HT1080 (cell line): ENCODE results near the gene AP3B2. TPM values are rescaled to one million over a fixed set of nuclear protein-coding genes. Genes with fewer than 3 reads are reported as not detected.

ENCODE experiments used
- DNase-seq: peaks from one replicate; pipeline ENCODE4 v3.0.0-alpha.2; 2015; ENCODE audit warnings: low read depth
- total RNA-seq: library from RNA; depleted of rRNA; stranded (reverse); fragments of >200 nt; shearing (Covaris generic); gene quantifications from 2 replicates; pipeline ENCODE4 v1.2.3, GENCODE V29; 2014

Gene AP3B2
- total RNA-seq, 1 experiment from 2014 or later: not detected

DNA sequence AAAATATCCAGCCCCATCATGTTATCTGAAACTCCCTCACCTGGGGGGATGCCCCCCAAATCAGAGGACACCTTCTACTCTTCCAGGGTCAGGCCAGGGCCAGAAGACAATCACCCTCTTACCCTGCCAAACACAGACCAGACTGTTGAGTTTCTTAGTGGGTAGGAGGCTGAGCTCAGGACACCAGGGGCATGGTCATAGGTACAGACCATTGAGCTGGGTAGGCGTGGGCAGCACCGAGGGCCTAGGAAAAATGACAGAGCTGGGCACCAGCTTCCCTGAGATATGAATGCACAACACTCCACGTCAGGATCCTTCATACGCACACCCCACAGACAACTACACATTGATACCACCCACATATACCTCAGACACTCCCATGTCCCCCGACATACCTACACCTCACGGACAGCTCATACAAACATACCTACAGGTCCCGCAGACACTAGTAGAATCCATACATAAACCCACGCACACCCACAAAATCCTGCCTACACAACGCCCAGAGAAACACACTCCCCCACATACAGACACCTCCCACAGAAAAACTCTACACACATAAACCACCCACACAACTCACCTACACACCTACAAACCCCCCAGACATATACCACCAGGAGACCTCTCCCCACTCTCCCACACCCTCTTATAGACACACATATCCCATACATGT, 11.8 kb downstream of the AP3B2 start:
- no peak for DNase-seq

DNA sequence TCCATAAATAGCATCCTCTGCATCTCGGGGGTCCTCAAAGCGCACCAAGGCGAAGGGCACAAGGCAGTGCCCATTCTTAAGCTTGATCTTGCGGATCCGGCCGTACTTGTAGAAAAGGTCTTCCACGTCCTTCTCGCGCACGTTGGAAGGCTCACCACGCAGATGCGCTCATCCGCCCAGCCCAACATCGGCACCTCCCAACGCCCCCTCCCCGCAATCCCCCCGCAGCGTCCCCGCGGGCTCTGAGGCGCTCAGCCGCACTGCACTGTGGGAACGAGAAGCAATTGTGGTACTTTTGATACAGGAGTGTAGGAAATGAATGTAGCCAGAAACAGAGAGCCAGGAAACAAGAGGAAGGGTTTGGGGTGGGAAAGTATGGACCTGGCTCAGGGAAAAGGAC, 17.5 kb downstream of the AP3B2 start:
- DNase-seq: no peak

DNA sequence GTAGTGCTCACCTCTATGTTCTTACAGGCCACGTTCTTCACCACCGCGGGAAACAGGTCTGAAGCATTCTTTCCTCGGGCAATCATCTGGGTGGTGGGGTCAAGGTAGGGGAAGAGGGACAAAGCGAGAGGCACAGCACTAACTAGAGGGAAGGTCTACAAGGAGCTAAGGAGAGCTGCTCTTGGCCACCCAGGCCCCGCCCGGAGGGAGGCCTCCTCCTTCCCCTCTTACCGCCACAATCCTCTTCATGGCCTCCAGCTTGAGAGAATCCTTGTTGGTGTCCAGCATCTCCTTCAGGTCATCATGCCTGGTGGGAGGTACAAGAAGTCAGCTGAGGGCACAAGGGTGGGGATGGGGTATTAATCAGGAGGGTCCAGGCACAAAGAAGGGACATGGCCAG, 20.5 kb downstream of the AP3B2 start:
- no peak for DNase-seq

DNA sequence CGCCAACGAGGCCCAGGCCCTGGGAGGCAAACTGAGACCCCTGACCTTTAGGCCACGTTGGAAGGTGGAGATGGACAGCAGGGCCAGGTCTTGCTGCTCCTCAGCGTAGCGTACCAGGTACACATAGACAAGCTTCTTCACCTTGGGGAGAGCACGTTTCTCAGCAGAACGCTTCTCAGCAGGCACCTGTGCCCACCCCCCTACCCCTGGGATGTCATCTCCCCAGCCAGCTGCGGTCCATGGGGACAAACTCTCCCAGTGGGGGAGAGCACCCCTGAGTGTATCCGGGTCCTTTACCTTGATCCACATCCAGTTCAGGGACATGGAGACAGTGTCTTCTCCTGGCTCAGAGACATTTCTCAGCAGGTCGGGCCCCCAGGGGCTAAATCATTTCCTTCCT, 21.0 kb downstream of the AP3B2 start:
- no peak for DNase-seq

DNA sequence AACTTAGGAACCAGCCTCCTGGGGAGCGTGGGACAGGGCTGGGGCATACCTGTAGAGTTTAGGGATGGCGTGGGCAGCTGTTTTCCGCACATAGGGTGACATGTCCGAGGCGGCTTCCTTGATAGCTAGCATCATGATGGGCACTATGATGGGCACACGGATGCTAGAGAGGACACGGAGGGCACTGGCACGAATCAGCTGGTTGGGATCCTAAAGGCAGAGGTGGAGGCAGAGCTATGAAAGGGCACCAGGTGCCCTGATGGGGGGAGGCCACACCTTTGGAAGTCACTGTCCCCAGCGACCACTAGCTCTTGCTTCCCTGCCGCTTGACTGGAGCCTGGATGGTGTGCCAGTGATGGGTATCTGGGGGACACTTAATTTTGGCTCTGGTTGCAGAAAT, 28.3 kb downstream of the AP3B2 start:
- DNase-seq: no peak

GRCh38 chr15:82680200-82681102, 29.2 kb downstream of the AP3B2 start:
- DNase-seq: no peak

DNA sequence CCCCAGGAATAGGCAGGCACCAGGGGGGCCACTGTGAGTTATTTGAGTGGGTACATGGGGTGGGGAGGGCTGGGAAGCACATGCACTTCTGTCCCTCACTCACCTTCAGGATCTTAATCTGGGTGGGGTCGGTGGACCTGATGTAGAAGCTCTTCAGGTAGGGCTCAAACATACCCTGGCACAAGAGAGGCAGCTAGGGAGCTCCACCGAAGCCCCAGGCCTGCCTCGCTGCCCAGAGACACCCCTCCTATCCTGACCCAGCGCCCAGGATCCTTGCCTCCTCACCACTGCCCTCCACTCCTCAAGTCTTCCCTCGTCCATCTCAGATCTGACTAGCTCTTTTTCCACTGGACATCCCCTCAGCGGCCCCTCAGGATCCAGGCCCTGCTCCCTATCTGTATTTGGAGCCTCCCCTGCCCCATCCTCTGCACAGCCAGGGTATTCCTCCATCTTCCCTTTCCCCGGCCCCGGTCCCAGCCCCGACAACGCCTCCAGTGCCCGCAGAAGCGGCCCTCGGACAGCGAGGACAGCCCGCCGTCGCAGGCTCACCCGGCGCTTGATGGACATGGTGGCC, 30.0 kb downstream of the AP3B2 start:
- no peak for DNase-seq

DNA sequence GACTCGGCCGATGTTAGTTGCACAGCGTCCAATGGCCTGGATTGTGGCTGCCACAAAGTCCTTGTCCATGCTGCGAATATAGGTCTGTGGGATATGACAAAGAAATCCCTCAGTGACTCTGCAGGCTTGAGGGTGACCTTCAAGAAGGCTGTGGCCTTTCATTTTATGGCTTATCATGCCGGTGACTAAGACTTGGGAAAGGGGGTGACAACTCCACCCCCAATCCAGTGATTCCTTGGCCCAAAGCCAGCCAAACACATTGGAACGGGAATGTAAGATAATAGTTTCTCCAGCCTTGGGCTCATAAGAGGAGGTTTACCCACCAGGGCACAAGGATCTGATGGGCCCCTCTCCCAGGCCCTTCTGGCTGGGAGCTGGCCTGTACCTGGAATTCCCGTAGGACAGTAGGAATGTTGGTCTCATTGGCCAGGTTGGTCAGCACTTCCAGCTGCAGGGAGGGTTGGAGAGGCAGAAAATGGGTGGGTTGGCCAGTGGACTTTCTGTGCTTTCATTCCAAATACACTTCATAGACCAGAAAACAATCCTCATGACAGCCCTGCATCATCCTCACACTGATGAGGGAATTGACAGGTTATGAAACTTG, 31.9 kb downstream of the AP3B2 start:
- DNase-seq: no peak

DNA sequence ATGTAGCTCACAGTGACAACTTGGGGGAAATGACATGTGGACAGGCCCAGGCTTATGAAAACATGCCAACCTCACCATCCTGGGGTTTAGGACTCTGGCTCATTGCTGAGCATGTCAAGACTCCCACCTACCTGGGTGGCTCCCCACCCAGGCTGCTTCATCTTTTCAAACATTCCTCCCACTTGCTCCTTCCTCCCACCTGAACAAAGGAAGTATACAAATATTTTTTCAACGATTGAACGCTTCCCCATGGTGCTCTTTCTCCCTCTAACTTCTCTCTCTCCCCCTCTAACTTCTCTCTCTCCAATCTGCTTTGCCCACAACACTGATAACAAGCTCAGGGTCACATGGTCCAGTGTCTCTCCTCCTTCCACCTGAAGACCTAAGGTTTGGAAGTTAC, 34.8 kb downstream of the AP3B2 start:
- no peak for DNase-seq

DNA sequence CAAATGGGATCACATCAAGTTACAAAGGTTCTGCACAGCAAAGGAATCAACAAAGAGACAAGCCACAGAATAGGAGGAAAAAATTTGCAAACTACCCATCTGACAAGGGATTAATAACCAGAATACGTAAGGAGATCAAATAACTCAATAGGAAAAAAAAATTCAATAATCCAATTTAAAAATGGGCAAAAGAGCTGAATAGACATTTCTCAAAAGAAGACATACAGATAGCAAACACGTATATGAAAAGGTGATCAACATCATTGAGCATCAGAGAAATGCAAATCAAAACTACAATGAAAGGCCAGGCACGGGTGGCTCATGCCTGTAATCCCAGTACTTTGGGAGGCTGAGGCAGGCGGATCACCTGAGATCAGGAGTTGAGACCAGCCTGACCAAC, 39.0 kb downstream of the AP3B2 start:
- no peak for DNase-seq

GRCh38 chr15:82666606-82667005, 43.1 kb downstream of the AP3B2 start:
- DNase-seq: no peak

DNA sequence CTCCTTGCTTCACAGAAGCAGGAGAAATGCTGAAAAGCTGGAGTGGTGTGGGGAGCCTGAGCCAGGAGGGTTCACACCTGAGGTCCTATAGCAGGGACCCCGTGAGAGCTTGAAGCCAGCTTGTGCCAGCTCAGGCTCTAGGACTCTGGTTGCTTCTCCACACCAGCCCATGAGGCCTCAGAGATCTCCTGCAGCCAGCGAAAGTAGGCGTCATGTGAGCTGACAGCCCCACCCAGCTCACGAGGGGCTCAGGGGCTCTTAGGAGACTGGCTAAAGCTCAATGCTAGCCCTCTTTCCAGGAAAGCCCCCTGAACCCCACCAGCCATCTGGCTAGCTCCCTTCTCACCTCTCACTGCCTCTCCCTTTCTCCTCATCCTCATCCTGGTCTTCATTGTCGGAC, 45.7 kb downstream of the AP3B2 start:
- no peak for DNase-seq

DNA sequence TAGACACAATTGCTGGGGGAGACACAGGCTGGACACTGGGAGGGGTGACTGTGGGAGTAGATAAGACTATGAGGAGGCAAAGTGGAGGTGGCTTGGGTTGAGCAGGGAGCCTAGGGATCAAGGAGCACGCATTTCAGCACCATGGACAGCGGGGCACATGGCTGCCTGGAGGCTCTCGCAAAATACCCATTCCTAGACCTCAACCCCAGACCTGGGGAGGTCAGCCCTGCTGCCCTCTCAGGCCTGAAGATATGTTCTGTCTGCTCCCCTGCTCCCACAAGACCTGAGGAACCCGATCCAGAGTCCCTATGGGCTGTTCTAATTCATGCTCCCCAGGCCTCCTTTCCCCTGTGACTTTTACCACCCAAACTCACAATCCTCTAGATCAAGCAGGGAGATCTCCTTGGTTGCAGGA, 46.5 kb downstream of the AP3B2 start:
- peak; percentile 37 for DNase-seq

DNA sequence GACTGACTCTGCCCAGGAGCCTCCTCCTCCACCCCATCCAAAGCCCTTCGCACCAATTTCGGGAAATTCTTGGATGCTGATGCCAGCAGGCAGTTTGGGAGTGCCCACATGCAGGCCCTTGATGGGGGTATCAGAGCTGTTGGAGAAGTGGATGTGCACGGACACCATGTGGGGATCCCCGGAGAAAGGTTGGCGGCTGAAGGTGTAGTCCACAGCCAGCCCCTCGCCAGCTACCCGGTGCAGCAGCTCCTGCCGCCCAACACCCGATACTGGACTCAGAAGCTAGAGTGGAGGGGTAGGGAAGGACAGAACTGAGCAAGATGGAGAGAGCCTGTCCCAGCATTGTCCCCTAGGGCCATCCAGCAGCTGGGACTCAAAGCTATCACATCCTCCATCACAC, 47.0 kb downstream of the AP3B2 start:
- no peak for DNase-seq

- no peak for DNase-seq
Observed at GRCh38 chr15:82660378-82660777, 49.3 kb downstream of the AP3B2 start.

DNA sequence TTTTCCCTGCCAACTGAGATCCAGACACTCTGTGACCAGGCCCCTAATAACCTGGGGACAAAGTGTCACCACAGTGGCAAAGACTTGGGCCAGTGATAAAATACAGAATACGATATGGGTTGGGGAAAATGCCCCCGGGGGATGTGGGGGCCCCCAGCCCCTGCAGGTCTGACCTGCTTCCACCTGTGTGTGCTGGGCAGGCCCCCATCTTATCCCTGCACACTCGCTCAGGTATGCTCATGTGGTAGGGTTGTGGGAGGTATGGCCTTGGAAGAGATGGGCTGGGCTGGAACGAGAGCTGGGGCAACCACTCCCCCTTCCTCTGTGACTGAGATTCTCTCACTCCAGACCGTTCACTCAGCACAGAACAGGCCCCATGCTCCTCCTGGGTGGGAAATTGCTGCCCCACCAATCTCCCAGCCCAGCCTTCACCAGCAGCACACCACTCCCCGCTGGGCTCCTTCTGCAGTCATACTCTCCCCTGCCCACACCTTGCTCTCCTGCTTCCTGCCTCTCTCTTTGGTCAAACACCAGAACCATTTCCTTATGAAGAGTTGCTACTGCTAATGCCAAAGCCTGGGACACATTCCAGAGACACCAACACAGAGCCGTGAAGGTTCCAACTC, 52.9 kb downstream of the AP3B2 start:
- no peak for DNase-seq

GRCh38 chr15:82655606-82656005, 54.1 kb downstream of the AP3B2 start:
- DNase-seq: no peak

DNA sequence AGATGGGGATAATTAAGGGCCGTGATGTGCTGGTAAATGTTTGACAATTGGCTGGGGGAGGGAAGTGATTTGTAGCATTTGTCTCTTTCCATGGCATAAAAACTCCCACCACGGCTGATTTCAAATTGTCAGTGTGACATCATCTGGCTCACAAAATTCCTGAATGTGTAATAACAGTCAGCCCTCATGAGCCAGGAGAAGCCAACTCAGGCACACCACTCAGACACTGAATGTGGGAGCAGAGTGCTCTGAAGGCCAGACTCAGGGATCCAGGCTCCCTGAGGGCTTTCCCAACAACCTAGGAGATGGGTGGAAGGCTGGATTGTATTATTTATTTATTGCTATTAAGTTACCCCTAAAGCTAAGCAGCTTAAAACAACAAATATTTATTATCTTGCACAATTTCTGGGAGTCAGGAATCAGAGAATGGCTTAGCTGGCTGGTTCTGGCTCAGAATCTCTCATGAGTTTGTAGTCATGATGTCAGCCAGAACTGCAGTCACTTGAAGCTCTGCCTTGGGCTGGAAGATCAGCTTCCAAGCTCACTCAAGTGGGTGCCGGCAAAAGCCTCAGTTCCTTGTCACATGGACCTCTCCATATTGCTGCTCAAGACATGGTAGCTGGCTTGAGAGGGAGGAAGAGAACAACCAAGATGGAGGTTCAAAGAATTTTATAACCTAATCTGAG, 56.0 kb downstream of the AP3B2 start:
- DNase-seq: no peak

DNA sequence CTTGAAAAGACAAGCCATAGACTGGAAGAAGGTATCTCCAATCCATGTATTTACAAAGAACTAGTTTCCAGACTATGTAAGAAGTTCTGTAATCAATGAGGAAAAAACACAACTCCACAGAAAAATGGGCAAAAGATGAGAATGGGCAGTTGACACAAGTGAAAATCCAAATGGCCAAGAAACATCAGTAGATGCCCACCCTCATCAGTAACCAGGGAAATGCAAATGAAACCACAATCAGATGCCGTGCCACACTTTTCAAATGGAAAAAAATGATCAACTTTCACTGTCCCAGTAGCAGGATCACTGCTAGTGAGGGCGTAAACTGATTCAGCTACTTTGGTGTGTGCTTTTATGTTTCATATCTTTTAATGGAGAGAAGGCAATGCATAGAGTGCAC, 58.0 kb downstream of the AP3B2 start:
- DNase-seq: no peak

DNA sequence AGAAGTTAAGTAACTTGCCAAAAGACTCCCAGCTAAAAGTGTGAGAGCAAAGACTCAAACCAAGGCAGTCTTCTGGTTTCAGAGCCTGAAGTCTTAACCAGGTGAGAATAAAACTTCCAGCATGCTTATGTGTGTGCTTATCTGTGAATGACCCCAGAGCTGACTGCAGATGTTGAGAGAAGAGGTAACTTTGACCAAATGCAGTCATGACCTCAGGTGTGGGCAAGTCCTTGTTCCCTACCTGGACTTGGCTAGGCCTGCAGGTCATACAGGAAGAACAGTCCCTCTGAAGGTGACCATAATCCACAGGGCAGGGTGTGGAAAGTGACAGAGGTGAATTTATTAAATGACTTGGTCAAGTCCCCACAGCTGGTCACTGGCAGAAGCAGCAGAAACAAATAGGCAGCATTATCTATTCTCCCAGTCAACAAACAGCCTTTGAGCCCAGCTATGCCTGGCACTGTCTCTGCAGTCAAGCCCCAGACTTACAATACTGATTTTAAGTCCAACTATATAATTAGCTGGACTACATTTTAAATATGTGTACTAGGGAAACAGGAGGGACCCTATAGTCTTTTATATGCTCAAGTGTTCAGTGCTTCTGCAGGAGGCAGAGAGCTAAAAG, 59.5 kb downstream of the AP3B2 start:
- DNase-seq: no peak
